ENCODE data around the gene SLC2A9.

- TF ChIP-seq POLR2A (IDR thresholded peaks at IDR 0.05; ENCODE audit: low read depth, low read length): no peak
- TF ChIP-seq, protein P1, sequence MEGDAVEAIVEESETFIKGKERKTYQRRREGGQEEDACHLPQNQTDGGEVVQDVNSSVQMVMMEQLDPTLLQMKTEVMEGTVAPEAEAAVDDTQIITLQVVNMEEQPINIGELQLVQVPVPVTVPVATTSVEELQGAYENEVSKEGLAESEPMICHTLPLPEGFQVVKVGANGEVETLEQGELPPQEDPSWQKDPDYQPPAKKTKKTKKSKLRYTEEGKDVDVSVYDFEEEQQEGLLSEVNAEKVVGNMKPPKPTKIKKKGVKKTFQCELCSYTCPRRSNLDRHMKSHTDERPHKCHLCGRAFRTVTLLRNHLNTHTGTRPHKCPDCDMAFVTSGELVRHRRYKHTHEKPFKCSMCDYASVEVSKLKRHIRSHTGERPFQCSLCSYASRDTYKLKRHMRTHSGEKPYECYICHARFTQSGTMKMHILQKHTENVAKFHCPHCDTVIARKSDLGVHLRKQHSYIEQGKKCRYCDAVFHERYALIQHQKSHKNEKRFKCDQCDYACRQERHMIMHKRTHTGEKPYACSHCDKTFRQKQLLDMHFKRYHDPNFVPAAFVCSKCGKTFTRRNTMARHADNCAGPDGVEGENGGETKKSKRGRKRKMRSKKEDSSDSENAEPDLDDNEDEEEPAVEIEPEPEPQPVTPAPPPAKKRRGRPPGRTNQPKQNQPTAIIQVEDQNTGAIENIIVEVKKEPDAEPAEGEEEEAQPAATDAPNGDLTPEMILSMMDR (conservative IDR thresholded peaks at IDR 0.05; ENCODE audit: low read depth, low read length): no peak
- TF ChIP-seq CEBPB (IDR thresholded peaks at IDR 0.05; ENCODE audit: low read depth, low read length): no peak
- TF ChIP-seq SMC3 (IDR thresholded peaks at IDR 0.05; ENCODE audit: low read depth, low read length): no peak
- no peak for TF ChIP-seq MAZ (IDR thresholded peaks at IDR 0.05; ENCODE audit: borderline replicate concordance, low read depth, low read length)
- TF ChIP-seq, protein P2, sequence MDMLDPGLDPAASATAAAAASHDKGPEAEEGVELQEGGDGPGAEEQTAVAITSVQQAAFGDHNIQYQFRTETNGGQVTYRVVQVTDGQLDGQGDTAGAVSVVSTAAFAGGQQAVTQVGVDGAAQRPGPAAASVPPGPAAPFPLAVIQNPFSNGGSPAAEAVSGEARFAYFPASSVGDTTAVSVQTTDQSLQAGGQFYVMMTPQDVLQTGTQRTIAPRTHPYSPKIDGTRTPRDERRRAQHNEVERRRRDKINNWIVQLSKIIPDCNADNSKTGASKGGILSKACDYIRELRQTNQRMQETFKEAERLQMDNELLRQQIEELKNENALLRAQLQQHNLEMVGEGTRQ (IDR thresholded peaks at IDR 0.05; ENCODE audit: low read depth, low read length): no peak
- TF ChIP-seq NFE2L2 (IDR thresholded peaks at IDR 0.05; ENCODE audit: low read depth, low read length): no peak
- TF ChIP-seq RAD21 (IDR thresholded peaks at IDR 0.05; ENCODE audit: low read length): no peak
- no peak for TF ChIP-seq MAFK (IDR thresholded peaks at IDR 0.05; ENCODE audit: low read depth, low read length)
- no peak for TF ChIP-seq FOS (IDR thresholded peaks at IDR 0.05; ENCODE audit: low read depth, low read length)
- no peak for TF ChIP-seq RCOR1 (IDR thresholded peaks at IDR 0.05; ENCODE audit: insufficient replicate concordance, low read length)
Measured at GRCh38 chr4:9979101-9979701, 42.1 kb downstream of the SLC2A9 start.
